ENCODE results near the gene RAC3.

DNA sequence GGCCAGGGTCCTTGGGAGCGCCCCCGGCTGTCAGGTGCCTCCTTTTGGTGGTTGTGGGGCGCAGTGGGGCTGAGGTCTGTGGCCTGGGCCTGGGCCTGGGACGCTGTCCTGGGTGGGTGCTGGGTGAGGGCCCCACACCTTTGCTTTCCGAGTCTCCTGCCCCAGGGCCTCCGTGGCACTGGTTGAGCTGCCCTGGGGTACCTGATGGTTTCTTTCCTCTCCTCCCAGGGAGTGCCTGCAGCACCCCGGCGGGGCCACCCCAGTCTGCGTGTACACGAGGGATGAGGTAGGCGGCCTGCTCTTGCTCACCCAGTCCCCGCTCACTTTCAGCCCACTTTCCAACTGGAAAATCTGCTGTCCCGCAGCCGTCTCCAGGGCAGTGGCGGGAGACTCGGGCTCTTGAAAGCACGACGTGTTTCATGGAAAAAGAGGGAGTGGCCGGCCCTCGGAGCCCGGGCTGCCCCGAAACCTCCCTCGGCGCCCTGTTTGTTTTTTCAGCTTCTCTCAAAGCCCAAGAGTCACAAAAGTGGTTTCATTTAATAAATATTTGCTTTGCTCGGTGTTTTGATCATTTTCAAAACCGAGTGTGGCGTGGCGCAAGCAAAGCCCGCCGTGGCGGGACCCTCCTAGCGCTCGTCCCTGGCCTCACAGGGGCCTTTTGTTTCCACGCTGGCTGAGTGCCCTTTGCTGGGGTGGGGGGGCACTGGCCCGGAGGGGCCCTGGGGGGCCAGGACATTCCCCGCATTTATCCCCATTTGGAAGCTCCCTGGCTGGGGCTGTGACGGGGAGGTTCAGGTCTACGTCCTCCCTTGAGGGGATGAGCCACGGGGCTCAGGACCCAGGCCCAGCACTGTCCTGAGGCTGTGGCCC is 36.6 kb upstream of the RAC3 start:
- TF ChIP-seq, protein P1, sequence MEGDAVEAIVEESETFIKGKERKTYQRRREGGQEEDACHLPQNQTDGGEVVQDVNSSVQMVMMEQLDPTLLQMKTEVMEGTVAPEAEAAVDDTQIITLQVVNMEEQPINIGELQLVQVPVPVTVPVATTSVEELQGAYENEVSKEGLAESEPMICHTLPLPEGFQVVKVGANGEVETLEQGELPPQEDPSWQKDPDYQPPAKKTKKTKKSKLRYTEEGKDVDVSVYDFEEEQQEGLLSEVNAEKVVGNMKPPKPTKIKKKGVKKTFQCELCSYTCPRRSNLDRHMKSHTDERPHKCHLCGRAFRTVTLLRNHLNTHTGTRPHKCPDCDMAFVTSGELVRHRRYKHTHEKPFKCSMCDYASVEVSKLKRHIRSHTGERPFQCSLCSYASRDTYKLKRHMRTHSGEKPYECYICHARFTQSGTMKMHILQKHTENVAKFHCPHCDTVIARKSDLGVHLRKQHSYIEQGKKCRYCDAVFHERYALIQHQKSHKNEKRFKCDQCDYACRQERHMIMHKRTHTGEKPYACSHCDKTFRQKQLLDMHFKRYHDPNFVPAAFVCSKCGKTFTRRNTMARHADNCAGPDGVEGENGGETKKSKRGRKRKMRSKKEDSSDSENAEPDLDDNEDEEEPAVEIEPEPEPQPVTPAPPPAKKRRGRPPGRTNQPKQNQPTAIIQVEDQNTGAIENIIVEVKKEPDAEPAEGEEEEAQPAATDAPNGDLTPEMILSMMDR (IDR thresholded peaks at IDR 0.05; ENCODE audit: borderline replicate concordance, extremely low read depth, low read length, poor library complexity, severe bottlenecking), result no peak
- TF ChIP-seq EZH2 (IDR thresholded peaks at IDR 0.05; ENCODE audit: borderline replicate concordance, low read depth, low read length, severe bottlenecking), result no peak

Data from DND-41 (cell line).